Vagina (tissue), 2 donors: ENCODE data around the gene SURF6. TPM values are rescaled to one million over a fixed set of nuclear protein-coding genes. Genes with fewer than 3 reads are reported as not detected.
A peak's percentile ranks its signal among the peaks of the same experiment; 100 is the strongest.

ENCODE experiments used
- DNase-seq, 2 donors: peaks; one replicate each; pipeline ENCODE4 v3.0.0-alpha.2; 2017; ENCODE audit errors: extremely low spot score in 2 of 2
- H3K27ac ChIP-seq: fragments of 200-600 bp; sonication (generic); one replicate; pipeline ENCODE4 v1.5.1; 2019
- H3K27me3 ChIP-seq: fragments of 200-600 bp; sonication (generic); one replicate; pipeline ENCODE4 v1.5.1; 2019
- H3K36me3 ChIP-seq, 2 donors: fragments of 200-600 bp; sonication (generic); one replicate each; pipeline ENCODE4 v1.5.1; 2017 to 2019
- H3K4me1 ChIP-seq: fragments of 200-600 bp; sonication (generic); one replicate; pipeline ENCODE4 v1.5.1; 2019
- H3K4me3 ChIP-seq, 2 donors: fragments of 200-600 bp; sonication (generic); 1 replicate in 1 of 2; 2 replicates in 1 of 2; pipeline ENCODE4 v1.5.1; 2016 to 2019
- H3K9me3 ChIP-seq: fragments of 200-600 bp; sonication (generic); one replicate; pipeline ENCODE4 v1.5.1; 2019
- POLR2A ChIP-seq, 2 donors: fragments of 450-650 bp; IDR thresholded peaks; one replicate each; pipeline ENCODE4 v1.6.1; 2017; ENCODE audit warnings: antibody characterized with exemption in 2 of 2, mild to moderate bottlenecking in 2 of 2, moderate library complexity in 2 of 2
- POLR2AphosphoS5 ChIP-seq, 2 donors: sonication (generic); formaldehyde crosslinking; IDR thresholded peaks; one replicate each; pipeline ENCODE4 v1.9.0; 2017; ENCODE audit warnings: antibody characterized with exemption in 2 of 2, mild to moderate bottlenecking in 2 of 2, low read depth in 1 of 2; ENCODE audit not compliant: insufficient read depth in 1 of 2
- intact Hi-C: fragments of 100-400 bp; cut with DNase I; formaldehyde crosslinking; loops from one replicate; pipeline ENCODE4 v1.15.1; 2023
- total RNA-seq: library from RNA; depleted of rRNA; stranded (reverse); fragments of >200 nt; gene quantifications from one replicate; pipeline ENCODE4 v1.2.3, GENCODE V29; 2016
- TF ChIP-seq, protein P1 (sequence below), 3 experiments: fragments of 450-650 bp in 2 of 3; fragments of 200-600 bp in 1 of 3; sonication (generic) in 1 of 3; IDR thresholded peaks; one replicate each; pipeline ENCODE4 v1.5.1; 2017 to 2019; ENCODE audit warnings: antibody characterized with exemption in 3 of 3, mild to moderate bottlenecking in 2 of 3, moderate library complexity in 2 of 3

The SURF6 gene
- total RNA-seq, 1 donor from 2014 or later, result 12.8 TPM

DNA sequence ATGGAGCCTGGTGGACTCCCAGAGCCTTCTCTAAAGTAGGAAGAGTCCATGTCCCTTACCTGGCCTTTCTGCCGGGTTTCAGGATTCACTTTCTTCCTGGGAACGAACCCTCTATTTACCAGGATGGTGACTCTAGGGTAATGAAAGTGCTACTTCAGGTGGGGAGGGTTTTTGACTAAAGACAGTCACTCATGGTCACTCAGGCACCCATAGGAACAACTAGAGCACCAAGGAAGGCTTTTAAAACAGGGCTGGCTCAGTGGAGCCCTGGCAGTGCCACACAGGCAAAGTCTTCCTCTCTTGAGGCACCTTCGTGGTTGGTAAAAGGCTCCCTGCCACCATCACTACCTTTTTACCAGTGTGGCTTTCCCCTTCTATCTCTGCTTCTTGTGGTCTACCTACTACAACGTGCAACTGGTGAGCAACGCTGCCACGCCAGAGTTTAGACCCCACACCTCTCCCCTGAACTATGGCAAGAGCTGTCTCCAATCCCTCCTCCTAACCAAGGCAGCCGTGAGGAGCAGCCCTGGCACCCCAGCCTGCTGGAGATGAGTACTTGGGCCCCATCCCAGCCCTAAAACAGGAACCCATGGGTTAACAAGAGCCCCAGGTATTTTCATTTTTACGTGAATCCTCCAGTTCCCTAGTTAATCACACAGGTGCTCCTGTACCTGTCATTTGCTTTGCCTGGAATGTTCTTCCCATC is 16.8 kb upstream of the SURF6 start:
- Histone ChIP-seq H3K9me3 (no peaks in the 10 kb centered on the region), H3K4me1 (peaks cover 45% of the 10 kb centered on the region), H3K36me3 (peaks cover 0 to 41% of the 10 kb centered on the region in 2 donors), H3K4me3 (no peak overlapping the region), H3K27ac (no peak overlapping the region), H3K27me3 (no peaks in the 10 kb centered on the region)
- TF ChIP-seq, protein P1, sequence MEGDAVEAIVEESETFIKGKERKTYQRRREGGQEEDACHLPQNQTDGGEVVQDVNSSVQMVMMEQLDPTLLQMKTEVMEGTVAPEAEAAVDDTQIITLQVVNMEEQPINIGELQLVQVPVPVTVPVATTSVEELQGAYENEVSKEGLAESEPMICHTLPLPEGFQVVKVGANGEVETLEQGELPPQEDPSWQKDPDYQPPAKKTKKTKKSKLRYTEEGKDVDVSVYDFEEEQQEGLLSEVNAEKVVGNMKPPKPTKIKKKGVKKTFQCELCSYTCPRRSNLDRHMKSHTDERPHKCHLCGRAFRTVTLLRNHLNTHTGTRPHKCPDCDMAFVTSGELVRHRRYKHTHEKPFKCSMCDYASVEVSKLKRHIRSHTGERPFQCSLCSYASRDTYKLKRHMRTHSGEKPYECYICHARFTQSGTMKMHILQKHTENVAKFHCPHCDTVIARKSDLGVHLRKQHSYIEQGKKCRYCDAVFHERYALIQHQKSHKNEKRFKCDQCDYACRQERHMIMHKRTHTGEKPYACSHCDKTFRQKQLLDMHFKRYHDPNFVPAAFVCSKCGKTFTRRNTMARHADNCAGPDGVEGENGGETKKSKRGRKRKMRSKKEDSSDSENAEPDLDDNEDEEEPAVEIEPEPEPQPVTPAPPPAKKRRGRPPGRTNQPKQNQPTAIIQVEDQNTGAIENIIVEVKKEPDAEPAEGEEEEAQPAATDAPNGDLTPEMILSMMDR (IDR thresholded peaks at IDR 0.05), result no peak
- TF ChIP-seq POLR2AphosphoS5 (IDR thresholded peaks at IDR 0.05; ENCODE audit: insufficient read depth in 1 of 2, low read depth in 1 of 2) (no peak), POLR2A (IDR thresholded peaks at IDR 0.05) (no peak)
- intact Hi-C loops, result no loop called here
- no peak for DNase-seq

- H3K27me3 ChIP-seq, result no peaks in the 10 kb centered on the region
- no peak overlapping the region for H3K4me3 ChIP-seq
- H3K4me1 ChIP-seq, result peaks cover 39% of the 10 kb centered on the region
- peaks cover 0 to 41% of the 10 kb centered on the region in 2 donors for H3K36me3 ChIP-seq
- DNase-seq, result no peak
- TF ChIP-seq POLR2AphosphoS5 (IDR thresholded peaks at IDR 0.05; ENCODE audit: insufficient read depth in 1 of 2, low read depth in 1 of 2), result no peak
- TF ChIP-seq, protein P1 (IDR thresholded peaks at IDR 0.05), result peak in 1 of 3 experiments; percentile 20
- no peaks in the 10 kb centered on the region for H3K9me3 ChIP-seq
- H3K27ac ChIP-seq, result no peak overlapping the region
- intact Hi-C loops, result no loop called here
These were observed 16.1 kb upstream of the SURF6 start for GRCh38 chr9:133351908-133352634.

DNA sequence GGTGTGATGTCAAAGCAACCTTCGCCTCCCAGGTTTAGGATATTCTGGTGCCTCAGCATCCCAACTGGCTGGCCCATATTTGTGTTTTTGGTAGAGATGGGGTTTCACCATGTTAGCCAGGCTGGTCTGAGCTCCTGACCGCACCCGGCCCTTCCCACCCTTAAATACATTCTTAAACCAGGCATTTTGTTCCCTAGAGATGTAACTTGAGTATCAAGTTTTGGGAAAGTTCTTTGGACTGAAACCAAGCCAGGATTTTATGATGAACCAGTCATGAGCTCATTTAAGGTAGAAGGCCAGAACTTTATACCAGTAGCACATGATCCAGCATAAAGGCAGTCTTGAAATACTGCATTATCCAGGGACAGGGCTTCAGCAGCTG is 15.5 kb upstream of the SURF6 start:
- Histone ChIP-seq H3K36me3 (peaks cover 0 to 41% of the 10 kb centered on the region in 2 donors), H3K9me3 (no peaks in the 10 kb centered on the region), H3K4me1 (peaks cover 39% of the 10 kb centered on the region), H3K4me3 (no peak overlapping the region), H3K27ac (no peak overlapping the region), H3K27me3 (no peaks in the 10 kb centered on the region)
- intact Hi-C loops, result no loop called here
- DNase-seq, result no peak
- TF ChIP-seq, protein P1 (IDR thresholded peaks at IDR 0.05), result no peak
- no peak for TF ChIP-seq POLR2AphosphoS5 (IDR thresholded peaks at IDR 0.05; ENCODE audit: insufficient read depth in 1 of 2, low read depth in 1 of 2)
- TF ChIP-seq POLR2A (IDR thresholded peaks at IDR 0.05), result no peak

GRCh38 chr9:133349965-133350616 is 14.1 kb upstream of the SURF6 start:
- TF ChIP-seq, protein P1 (IDR thresholded peaks at IDR 0.05), result no peak
- TF ChIP-seq POLR2AphosphoS5 (IDR thresholded peaks at IDR 0.05; ENCODE audit: insufficient read depth in 1 of 2, low read depth in 1 of 2) (no peak), POLR2A (IDR thresholded peaks at IDR 0.05) (no peak)
- Histone ChIP-seq H3K4me1 (peaks cover 39% of the 10 kb centered on the region), H3K9me3 (no peaks in the 10 kb centered on the region), H3K27me3 (no peaks in the 10 kb centered on the region), H3K4me3 (no peak overlapping the region), H3K36me3 (peaks cover 0 to 45% of the 10 kb centered on the region in 2 donors), H3K27ac (no peak overlapping the region)
- intact Hi-C loops, result no loop called here
- no peak for DNase-seq
